ENCODE data around the gene DLG2. TPM values are rescaled to one million over a fixed set of nuclear protein-coding genes. Genes with fewer than 3 reads are reported as not detected.

The DLG2 gene
- total and polyA plus RNA-seq, 9 of the 15 experiments (the other 6 are each of a cell fraction or from before 2014, with no cell fraction given) = 0.52 to 1.6 (median 0.95) TPM

DNA sequence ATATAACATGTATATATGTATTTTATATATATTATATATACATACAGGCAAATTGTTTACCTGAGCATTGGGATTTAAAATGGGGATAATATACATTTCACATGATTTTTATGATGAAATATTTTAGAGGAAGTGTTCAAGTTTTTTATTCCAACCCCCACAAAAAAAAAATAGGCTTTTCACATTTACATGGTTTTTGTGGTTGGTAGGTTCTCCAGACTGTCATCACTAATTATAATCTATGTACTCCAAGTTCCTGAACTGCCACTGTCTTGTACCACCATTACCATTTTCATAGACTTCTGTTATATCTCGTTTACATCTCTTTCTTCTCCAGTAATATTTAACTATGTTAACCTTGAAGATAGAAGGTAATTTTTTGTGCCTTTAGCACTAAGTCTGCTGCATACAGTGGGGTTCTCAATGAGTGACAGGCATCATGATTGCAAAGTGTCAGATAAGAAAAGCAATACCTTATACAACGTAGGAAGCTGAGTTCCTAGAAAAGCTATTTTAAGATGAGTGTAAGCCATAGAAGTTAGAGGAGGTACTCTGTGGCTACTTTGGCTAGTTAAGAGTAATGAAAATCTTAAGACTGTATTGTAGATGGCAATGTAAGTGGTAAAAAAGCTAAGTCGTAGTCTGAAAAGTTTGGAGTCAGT is 25.8 kb upstream of the DLG2 start (continued):
- TF ChIP-seq, protein P1, sequence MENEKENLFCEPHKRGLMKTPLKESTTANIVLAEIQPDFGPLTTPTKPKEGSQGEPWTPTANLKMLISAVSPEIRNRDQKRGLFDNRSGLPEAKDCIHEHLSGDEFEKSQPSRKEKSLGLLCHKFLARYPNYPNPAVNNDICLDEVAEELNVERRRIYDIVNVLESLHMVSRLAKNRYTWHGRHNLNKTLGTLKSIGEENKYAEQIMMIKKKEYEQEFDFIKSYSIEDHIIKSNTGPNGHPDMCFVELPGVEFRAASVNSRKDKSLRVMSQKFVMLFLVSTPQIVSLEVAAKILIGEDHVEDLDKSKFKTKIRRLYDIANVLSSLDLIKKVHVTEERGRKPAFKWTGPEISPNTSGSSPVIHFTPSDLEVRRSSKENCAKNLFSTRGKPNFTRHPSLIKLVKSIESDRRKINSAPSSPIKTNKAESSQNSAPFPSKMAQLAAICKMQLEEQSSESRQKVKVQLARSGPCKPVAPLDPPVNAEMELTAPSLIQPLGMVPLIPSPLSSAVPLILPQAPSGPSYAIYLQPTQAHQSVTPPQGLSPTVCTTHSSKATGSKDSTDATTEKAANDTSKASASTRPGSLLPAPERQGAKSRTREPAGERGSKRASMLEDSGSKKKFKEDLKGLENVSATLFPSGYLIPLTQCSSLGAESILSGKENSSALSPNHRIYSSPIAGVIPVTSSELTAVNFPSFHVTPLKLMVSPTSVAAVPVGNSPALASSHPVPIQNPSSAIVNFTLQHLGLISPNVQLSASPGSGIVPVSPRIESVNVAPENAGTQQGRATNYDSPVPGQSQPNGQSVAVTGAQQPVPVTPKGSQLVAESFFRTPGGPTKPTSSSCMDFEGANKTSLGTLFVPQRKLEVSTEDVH (IDR thresholded peaks at IDR 0.05; ENCODE audit: low read depth, partially characterized antibody) = peak; percentile 20
- TF ChIP-seq KLF10 (CRISPR knock-in tag; IDR thresholded peaks at IDR 0.05) (no peak), DPF2 (IDR thresholded peaks at IDR 0.05) (0 out of 2 replicates have a peak, but pooled peaks have one; percentile 44), CEBPG (CRISPR knock-in tag; IDR thresholded peaks at IDR 0.05) (no peak), CEBPG (tag; conservative IDR thresholded peaks at IDR 0.05 in 1 of 2, IDR thresholded peaks at IDR 0.05 in 1 of 2) (0 out of 4 replicates have a peak, but pooled peaks of 1 of the 2 experiments have one; percentile 34), ZBTB17 (CRISPR knock-in tag; IDR thresholded peaks at IDR 0.05) (no peak), ZNF232 (CRISPR knock-in tag; IDR thresholded peaks at IDR 0.05) (no peak), KAT7 (CRISPR knock-in tag; IDR thresholded peaks at IDR 0.05; ENCODE audit: borderline replicate concordance) (no peak), COPS2 (conservative IDR thresholded peaks at IDR 0.05) (no peak), RBM34 (IDR thresholded peaks at IDR 0.05; ENCODE audit: borderline replicate concordance, insufficient read depth, low read length) (no peak), TCF3 (CRISPR knock-in tag; IDR thresholded peaks at IDR 0.05) (peak; percentile 24; the same call in 1 of the 2 replicates), POLR2A (conservative IDR thresholded peaks at IDR 0.05) (no peak; the same call in none of the 2 replicates)
- TF ChIP-seq, protein P2, sequence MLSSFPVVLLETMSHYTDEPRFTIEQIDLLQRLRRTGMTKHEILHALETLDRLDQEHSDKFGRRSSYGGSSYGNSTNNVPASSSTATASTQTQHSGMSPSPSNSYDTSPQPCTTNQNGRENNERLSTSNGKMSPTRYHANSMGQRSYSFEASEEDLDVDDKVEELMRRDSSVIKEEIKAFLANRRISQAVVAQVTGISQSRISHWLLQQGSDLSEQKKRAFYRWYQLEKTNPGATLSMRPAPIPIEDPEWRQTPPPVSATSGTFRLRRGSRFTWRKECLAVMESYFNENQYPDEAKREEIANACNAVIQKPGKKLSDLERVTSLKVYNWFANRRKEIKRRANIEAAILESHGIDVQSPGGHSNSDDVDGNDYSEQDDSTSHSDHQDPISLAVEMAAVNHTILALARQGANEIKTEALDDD (IDR thresholded peaks at IDR 0.05) = peak; percentile 53
- TF ChIP-seq, protein P3, sequence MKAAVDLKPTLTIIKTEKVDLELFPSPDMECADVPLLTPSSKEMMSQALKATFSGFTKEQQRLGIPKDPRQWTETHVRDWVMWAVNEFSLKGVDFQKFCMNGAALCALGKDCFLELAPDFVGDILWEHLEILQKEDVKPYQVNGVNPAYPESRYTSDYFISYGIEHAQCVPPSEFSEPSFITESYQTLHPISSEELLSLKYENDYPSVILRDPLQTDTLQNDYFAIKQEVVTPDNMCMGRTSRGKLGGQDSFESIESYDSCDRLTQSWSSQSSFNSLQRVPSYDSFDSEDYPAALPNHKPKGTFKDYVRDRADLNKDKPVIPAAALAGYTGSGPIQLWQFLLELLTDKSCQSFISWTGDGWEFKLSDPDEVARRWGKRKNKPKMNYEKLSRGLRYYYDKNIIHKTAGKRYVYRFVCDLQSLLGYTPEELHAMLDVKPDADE (conservative IDR thresholded peaks at IDR 0.05; ENCODE audit: control insufficient read depth, low read depth, low read length) = no peak
- TF ChIP-seq, protein P4, sequence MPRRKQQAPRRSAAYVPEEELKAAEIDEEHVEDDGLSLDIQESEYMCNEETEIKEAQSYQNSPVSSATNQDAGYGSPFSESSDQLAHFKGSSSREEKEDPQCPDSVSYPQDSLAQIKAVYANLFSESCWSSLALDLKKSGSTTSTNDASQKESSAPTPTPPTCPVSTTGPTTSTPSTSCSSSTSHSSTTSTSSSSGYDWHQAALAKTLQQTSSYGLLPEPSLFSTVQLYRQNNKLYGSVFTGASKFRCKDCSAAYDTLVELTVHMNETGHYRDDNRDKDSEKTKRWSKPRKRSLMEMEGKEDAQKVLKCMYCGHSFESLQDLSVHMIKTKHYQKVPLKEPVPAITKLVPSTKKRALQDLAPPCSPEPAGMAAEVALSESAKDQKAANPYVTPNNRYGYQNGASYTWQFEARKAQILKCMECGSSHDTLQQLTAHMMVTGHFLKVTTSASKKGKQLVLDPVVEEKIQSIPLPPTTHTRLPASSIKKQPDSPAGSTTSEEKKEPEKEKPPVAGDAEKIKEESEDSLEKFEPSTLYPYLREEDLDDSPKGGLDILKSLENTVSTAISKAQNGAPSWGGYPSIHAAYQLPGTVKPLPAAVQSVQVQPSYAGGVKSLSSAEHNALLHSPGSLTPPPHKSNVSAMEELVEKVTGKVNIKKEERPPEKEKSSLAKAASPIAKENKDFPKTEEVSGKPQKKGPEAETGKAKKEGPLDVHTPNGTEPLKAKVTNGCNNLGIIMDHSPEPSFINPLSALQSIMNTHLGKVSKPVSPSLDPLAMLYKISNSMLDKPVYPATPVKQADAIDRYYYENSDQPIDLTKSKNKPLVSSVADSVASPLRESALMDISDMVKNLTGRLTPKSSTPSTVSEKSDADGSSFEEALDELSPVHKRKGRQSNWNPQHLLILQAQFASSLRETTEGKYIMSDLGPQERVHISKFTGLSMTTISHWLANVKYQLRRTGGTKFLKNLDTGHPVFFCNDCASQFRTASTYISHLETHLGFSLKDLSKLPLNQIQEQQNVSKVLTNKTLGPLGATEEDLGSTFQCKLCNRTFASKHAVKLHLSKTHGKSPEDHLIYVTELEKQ (CRISPR knock-in tag; IDR thresholded peaks at IDR 0.05) = no peak
- TF ChIP-seq, protein P5, sequence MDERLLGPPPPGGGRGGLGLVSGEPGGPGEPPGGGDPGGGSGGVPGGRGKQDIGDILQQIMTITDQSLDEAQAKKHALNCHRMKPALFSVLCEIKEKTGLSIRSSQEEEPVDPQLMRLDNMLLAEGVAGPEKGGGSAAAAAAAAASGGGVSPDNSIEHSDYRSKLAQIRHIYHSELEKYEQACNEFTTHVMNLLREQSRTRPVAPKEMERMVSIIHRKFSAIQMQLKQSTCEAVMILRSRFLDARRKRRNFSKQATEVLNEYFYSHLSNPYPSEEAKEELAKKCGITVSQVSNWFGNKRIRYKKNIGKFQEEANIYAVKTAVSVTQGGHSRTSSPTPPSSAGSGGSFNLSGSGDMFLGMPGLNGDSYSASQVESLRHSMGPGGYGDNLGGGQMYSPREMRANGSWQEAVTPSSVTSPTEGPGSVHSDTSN (CRISPR knock-in tag; IDR thresholded peaks at IDR 0.05; ENCODE audit: low read depth) = no peak; the same call in 1 of the 2 replicates
- TF ChIP-seq, protein P5 (tag; conservative IDR thresholded peaks at IDR 0.05; ENCODE audit: low read depth) = peak; percentile 57

Data from K562 (cell line).